HG02840 (cell line): ENCODE data around the gene OR2W3.
A peak's percentile ranks its signal among the peaks of the same experiment; 100 is the strongest.

Experiments
- ATAC-seq: cut with Tn5 transposase; IDR thresholded peaks from one replicate; pipeline ENCODE4 v1.9.1; 2021; ENCODE audit warnings: mild to moderate bottlenecking, moderate library complexity, moderate number of reproducible peaks; ENCODE audit not compliant: unreplicated experiment, low FRiP score

Gene OR2W3

DNA sequence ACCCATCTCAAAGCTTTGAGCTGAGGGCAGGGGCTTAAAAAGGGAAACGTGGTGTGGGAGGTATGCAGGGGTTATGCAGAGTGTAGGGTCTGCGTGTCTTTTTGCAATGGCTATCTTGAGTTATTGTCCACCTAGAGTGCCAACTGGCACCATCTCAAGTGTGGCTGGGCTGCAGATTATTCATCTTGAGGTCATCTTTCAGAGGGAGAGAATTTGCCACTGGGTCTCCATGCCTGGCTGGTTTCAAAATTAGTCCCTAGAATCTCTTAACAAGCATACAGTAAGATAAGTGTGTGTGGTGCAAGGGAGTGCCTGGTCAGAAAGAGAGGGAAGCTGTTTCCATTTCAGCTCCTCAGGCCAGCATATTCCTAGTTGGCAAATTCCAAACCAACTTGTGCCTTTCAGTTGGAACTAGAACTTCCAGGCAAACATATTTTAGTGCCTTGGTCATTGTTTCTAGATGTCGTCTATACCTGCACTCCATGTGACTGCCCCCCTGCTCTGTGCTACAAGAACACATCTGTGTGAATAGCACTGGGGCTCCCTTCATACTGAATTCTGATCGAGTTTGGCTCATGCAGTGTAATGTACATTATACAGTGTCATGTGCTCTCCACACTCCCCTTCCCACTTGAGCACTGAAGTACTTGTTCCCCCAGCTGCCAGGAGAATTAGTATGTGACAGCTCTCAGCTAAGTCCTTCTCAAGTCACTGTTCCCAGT lies 19.7 kb downstream of the OR2W3 start:
- no peak for ATAC-seq

DNA sequence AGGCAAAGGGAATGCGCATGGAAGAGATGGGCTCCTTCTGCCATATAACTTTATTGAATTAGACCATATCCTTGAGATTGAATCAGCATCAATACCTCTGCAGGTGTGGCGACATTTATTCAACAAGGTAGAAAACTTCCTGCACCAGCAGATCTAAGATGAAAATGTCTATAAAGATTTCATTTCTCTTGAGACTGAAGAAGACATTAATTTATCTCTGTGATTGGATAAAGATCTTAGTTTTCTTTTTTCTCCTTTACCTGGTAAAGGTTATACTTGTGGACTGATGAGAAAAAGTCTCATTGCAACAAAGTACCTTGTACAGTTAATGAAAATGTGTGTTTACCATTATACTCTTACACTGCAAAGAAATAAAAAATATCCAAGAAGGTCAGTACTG lies 24.6 kb downstream of the OR2W3 start, which contains the start of gene OR2T8:
Gene OR2T8 (plus strand): TSS at position 301 of the 400 bp plus-strand sequence. CDS start 766 bp downstream, outside the sequence.
- no peak for ATAC-seq

DNA sequence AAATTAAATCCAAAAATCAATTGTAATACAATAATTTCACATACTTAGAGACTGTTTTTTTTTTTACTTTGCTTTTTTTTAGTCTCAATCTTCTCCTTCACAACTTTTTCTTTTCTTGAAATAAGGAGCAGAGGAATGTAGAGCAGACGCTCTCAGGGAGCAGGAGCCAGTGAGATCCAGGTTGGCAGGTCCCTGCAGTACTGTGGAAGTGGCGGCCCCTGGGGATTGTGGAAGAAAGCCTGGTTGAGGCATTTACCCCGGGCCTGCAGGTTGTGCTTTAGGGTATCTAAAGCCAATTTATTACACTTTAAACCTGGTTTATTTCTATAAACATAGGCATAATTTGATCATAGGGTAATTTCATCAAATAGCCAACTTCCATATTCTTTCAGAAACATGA lies 28.6 kb downstream of the OR2W3 start:
- ATAC-seq = no peak

DNA sequence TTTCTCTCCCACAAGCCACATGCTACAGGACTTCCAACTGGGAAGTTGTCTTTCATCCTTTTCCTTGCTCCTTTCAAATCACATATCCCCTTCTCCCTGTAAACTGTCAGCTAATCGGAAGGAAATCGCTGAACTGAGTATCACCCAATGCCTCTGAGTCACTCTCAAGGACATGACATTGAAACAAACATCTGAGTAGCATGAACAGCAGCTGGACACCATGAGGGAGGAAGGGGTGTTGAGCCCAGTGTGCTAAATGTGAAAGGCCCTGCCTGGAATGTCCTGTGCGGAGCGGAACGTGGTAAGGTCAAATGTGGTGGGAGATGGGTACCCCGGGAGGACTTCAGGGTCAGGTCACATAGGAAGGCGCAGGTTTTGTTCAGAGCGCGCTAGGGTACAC lies 29.5 kb downstream of the OR2W3 start, which contains the start of gene OR2AJ1:
Gene OR2AJ1 (plus strand): TSS at position 22 of the 400 bp plus-strand sequence. CDS start 8,880 bp downstream, outside the sequence.
- no peak for ATAC-seq

DNA sequence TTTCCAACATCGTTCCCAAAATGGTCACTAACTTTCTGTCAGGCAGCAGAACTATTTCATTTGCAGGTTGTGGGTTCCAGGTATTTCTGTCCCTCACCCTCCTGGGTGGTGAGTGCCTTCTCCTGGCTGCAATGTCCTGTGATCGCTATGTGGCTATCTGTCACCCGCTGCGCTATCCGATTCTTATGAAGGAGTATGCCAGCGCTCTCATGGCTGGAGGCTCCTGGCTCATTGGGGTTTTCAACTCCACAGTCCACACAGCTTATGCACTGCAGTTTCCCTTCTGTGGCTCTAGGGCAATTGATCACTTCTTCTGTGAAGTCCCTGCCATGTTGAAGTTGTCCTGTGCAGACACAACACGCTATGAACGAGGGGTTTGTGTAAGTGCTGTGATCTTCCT lies 38.6 kb downstream of the OR2W3 start:
- no peak for ATAC-seq

DNA sequence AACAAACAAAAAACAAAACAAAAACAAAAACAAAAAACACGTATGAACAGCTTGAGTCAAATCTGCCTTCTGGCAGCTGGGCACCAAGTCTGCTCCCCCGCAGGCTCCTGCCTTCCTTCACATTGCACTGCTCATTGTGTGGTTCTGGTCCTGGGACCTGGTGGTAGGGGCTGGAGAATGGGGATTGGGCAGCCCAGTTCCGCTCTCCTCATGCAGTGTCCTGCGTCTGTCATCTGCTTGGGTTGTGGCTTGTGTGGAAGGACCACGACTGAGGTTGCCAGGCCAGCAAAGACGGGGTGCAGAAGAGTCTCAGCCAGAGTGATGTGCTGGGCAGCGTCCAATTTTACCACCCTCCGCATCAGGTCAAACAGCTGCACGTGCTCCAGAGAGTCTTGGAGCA lies 40.4 kb downstream of the OR2W3 start:
- ATAC-seq = no peak

DNA sequence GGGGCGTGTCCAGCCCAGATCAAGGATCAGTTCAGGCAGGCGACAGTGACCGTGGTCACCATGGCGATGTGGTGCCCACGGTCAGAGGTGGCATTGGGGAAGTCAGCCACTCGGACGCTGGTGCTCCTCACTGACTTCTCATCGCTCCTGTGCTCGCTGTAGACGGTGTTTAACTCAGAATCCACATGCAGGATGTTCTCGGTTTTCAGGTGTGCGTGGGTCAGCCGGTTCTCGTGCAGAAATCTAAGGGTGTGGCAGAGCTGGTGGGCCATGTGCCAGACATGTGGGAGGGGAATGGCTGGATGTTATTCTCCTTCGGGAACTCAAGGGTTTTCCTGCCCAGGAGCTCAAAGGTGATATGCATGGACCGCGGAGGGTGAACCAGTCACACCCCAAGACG lies 41.0 kb downstream of the OR2W3 start:
- ATAC-seq = no peak

DNA sequence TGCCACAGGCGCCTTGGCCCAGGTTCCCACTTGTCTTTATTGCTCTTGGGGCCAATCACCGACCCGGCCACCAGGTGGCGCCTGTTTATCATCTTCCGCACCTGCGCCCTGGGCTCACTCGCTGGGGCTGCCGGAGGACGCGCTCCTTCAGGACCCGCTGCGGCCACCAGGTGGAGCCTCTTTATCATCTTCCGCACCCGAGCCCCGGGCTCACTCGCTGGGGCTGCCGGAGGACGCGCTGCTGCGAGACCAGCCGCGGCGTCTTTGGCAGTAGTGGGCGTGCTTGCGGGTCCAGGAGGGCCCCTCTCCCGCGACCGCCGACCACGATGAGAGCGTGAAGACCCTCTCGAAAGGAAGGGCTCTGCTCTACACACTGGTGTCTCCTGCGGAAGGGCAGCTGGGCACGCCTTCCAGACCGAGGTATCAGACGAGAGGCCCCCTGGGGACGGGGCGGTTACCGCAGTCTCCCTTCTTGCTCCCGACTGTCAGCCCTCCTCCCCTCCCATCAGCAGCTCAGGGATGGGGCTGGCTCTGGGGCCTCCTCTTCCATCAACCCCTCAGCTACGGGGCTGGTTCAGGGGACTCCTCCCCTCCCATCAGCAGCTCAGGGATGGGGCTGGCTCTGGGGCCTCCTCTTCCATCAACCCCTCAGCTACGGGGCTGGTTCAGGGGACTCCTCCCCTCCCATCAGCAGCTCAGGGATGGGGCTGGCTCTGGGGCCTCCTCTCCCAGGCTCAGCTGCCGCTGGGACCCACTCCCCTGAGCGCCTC lies 41.8 kb downstream of the OR2W3 start:
- peak; percentile 93 for ATAC-seq

DNA sequence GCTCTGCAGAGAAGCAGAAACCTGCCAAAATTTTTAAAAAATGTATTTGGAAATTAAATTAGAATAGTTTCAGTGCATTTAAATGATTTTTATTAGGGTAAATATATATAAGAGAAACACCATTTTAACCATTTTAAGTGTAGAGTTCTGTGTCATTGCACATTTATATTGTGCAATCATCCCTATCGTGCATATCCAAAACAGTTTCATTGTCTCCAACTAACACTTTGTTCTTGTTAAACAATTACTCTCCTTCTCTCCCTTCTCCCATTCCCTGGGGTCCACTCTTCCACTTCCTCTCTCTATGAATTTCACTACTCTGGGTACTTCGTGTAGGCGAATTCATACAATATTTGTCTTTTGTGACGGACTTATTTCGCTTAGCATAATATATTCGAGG lies 47.2 kb downstream of the OR2W3 start:
- no peak for ATAC-seq
